ENCODE data around the gene BCR. TPM values are rescaled to one million over a fixed set of nuclear protein-coding genes. Genes with fewer than 3 reads are reported as not detected.

Gene BCR
- total RNA-seq, 2 donors from 2014 or later: 40.3 to 47.4 TPM

GRCh38 chr22:23146478-23147205, 33.7 kb upstream of the BCR start:
- no peak for DNase-seq (ENCODE audit: low spot score)
- intact Hi-C loops (cut with DNase I): loop anchor here in 1 of 2 donors (5.0 to 10.0 kb wide), 2 partner anchors 361 to 998 kb away; no protein-coding TSS in a partner anchor

DNA sequence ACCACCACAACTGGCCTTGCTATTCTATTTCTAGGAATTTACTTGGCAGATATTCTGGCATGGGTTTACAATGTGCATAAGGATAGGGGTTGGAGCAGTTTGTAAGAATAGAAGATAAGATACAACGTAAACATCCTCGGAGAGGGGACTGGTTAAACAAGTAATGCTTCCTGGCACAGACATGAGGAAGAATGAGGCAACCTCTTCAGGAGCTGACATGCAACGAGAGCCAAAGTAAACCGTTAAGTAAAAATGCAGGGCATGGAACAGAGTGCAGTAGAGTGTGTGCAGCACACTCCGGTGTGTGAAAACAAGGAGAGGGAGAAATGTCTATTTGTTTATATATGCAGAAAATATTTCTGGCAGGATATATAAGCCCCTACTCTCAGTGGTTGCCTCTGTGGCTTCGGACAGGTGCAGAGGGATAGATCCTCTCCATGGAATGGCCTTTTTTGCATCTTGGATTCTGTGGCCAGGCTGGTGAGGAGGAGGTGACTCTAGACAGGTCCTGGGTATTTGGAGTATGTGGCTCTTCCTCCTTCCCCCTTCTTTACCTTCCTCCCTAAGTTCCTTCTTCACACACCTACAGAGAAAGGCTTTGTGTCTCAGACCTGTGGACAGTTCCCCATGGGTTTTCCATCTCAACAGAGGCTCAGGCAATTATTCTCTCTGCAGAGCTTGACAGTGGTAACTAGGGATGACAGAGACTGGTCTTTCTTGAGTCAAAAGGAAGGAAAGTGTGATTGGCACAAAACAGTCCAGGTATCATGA, 32.5 kb upstream of the BCR start:
- intact Hi-C loops (cut with DNase I): loop anchor here in 1 of 2 donors (5.0 to 10.0 kb wide), 2 partner anchors 359 to 997 kb away; no protein-coding TSS in a partner anchor
- no peak for DNase-seq (ENCODE audit: low spot score)

- intact Hi-C loops (cut with DNase I): loop anchor here in 1 of 2 donors (5.0 to 10.0 kb wide), 2 partner anchors 358 to 995 kb away; no protein-coding TSS in a partner anchor
- no peak for DNase-seq (ENCODE audit: low spot score)
These were observed 30.5 kb upstream of the BCR start for GRCh38 chr22:23149743-23150238.

GRCh38 chr22:23150762-23151161, 29.5 kb upstream of the BCR start:
- no peak for DNase-seq (ENCODE audit: low spot score)
- intact Hi-C loops (cut with DNase I): no loop called here

GRCh38 chr22:23151827-23152226, 28.5 kb upstream of the BCR start:
- intact Hi-C loops (cut with DNase I): no loop called here
- DNase-seq (ENCODE audit: low spot score): no peak

- no peak for DNase-seq (ENCODE audit: low spot score)
- intact Hi-C loops (cut with DNase I): no loop called here
These were observed 27.8 kb upstream of the BCR start for GRCh38 chr22:23152238-23153114.

GRCh38 chr22:23153994-23154393, 26.3 kb upstream of the BCR start:
- intact Hi-C loops (cut with DNase I): no loop called here
- DNase-seq (ENCODE audit: low spot score): no peak

GRCh38 chr22:23154461-23154860, 25.8 kb upstream of the BCR start:
- no peak for DNase-seq (ENCODE audit: low spot score)
- intact Hi-C loops (cut with DNase I): no loop called here

DNA sequence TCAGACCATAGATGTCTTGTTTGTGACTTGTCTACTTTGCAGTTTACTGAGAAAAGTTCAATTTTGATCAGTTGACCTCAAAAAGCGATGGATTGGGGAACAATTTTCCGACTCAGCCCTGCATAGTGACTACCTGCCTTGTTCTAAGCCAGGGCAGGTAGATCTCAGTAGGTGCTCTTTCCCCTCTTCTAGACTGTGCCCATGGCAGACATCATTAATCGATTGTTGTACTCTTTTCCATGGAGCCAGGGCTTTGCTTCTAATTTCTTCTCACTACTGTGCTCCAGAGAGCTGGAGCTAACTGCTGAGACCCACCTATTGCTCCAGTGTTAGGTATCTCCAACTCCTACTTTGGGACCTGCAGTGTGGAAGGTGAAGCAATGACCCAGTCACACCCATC, 25.2 kb upstream of the BCR start:
- intact Hi-C loops (cut with DNase I): no loop called here
- no peak for DNase-seq (ENCODE audit: low spot score)

GRCh38 chr22:23155831-23156230, 24.5 kb upstream of the BCR start:
- DNase-seq (ENCODE audit: low spot score): no peak
- intact Hi-C loops (cut with DNase I): no loop called here

- intact Hi-C loops (cut with DNase I): no loop called here
- no peak for DNase-seq (ENCODE audit: low spot score)
These were observed 24.0 kb upstream of the BCR start for GRCh38 chr22:23156286-23156685.

GRCh38 chr22:23157560-23158515, 22.5 kb upstream of the BCR start:
- intact Hi-C loops (cut with DNase I): no loop called here
- no peak for DNase-seq (ENCODE audit: low spot score)

DNA sequence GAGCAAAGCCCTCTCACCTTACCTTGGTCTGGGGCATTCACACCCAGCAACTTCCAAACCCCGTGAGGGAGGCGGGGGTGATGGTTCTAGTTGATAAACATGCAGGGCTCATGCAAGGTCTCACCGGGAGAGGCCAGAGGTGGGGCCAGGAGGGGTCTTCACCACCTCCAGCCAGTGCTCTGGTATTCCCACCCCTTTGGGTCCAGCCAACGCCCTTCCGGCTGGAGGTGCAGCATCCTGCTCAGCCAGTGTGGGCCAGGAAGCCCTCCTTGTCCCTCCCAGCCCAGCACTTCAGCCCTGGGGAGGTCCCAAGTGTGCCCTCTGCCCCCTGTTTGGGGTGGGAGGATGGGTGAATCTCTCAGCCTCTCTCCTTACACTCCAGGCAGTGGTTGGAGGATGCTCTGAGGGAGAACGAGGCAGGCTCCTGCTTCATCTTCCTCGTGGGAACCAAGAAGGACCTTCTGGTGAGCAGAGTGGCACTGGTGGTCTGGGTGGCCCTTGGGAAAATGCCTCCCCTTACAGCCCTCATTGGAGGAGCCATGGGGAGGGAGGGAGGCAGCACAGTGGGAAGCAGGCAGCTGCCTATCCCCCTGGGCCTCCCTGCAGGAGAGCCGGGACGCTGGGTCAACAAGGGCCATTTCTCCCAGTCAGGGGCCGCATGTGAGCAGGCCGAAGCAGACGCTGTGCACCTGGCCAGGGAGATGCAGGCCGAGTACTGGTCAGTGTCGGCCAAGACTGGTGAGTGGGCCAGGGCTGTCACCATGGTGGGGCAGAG, 21.6 kb upstream of the BCR start:
- no peak for DNase-seq (ENCODE audit: low spot score)

DNA sequence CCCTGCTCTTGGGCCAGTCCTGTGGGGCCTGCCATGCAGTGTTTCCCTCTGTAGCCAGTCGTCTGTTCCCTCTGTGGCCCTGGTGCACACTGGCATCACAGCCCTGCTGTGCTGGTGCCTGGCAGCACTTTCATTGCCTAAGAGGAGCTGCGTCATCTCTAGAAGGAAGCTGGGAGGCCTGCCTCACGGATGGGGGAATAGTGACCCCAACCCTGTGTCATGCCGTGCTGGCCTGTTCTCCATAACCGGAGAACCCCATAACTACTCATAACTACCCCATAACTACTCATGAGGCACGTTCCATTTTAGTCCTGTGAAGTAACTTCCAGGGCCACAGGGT, 21.0 kb upstream of the BCR start:
- DNase-seq (ENCODE audit: low spot score): no peak
- intact Hi-C loops (cut with DNase I): no loop called here

More for the DNA sequence above, 21.6 kb upstream of the BCR start:
- intact Hi-C loops (cut with DNase I): no loop called here

- DNase-seq (ENCODE audit: low spot score): no peak
- intact Hi-C loops (cut with DNase I): no loop called here
These were observed 19.3 kb upstream of the BCR start for GRCh38 chr22:23161029-23161428.

DNA sequence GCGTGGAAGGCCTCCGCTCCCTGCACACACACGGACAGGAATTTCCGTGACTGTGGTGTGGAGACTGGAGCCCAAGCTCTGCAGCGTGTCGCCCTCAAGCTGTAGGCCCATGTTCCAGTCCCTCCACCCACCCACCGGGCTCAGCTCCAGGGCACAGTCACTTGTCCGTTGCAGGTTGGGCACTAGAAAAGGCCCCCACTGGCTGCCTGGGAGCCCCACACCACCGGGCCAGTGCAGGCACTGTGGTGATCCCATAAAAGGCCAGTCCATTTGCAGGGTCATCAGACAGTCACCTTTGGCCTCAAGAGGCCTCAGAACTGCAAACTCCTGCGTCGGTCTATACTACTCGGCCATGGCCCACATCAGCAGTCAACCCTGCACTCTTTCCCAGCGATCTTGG, 18.7 kb upstream of the BCR start:
- intact Hi-C loops (cut with DNase I): no loop called here
- DNase-seq (ENCODE audit: low spot score): no peak

- DNase-seq (ENCODE audit: low spot score): no peak
- intact Hi-C loops (cut with DNase I): no loop called here
These were observed 16.6 kb upstream of the BCR start for GRCh38 chr22:23163665-23164064.

GRCh38 chr22:23164091-23164490, 16.2 kb upstream of the BCR start:
- DNase-seq (ENCODE audit: low spot score): no peak
- intact Hi-C loops (cut with DNase I): no loop called here

All from posterior vena cava (tissue), 2 donors.